Heart left ventricle (tissue), 16 donors: ENCODE results near the gene TBX3. TPM values are rescaled to one million over a fixed set of nuclear protein-coding genes. Genes with fewer than 3 reads are reported as not detected.
A peak's percentile ranks its signal among the peaks of the same experiment; 100 is the strongest.

Source experiments
- ATAC-seq, 4 donors: fragments of 200-7000 bp; cut with Tn5 transposase; one replicate each; pipeline ENCODE4 v1.9.1; 2020 to 2022; ENCODE audit warnings: moderate library complexity in 4 of 4, mild to moderate bottlenecking in 3 of 4, moderate number of reproducible peaks in 1 of 4
- DNase-seq, 5 donors: peaks; one replicate each; pipeline ENCODE4 v3.0.0-alpha.2; 2020
- H3K27ac ChIP-seq, 12 donors: fragments of 200-600 bp; sonication (generic) in 4 of 12; one replicate each; pipeline versions ENCODE4 v1.5.0 to v1.8.0; 2016 to 2022; ENCODE audit warnings: mild to moderate bottlenecking in 2 of 12
- H3K27me3 ChIP-seq, 9 donors: fragments of 200-600 bp; sonication (generic) in 2 of 9; one replicate each; pipeline versions ENCODE4 v1.5.1 to v1.8.0; 2016 to 2022; ENCODE audit warnings: mild to moderate bottlenecking in 3 of 9
- H3K36me3 ChIP-seq, 9 donors: fragments of 200-600 bp; sonication (generic) in 2 of 9; one replicate each; pipeline versions ENCODE4 v1.5.0 to v1.8.0; 2018 to 2022; ENCODE audit warnings: mild to moderate bottlenecking in 2 of 9
- H3K4me1 ChIP-seq, 12 donors: fragments of 200-600 bp; sonication (generic) in 4 of 12; one replicate each; pipeline versions ENCODE4 v1.5.0 to v1.8.0; 2016 to 2022; ENCODE audit warnings: mild to moderate bottlenecking in 3 of 12
- H3K4me3 ChIP-seq, 12 donors: fragments of 200-600 bp; sonication (generic) in 4 of 12; one replicate each; pipeline versions ENCODE4 v1.5.0 to v1.8.0; 2017 to 2022; ENCODE audit warnings: mild to moderate bottlenecking in 9 of 12, moderate library complexity in 4 of 12
- H3K9me3 ChIP-seq, 12 donors: fragments of 200-600 bp; sonication (generic) in 4 of 12; one replicate each; pipeline versions ENCODE4 v1.5.0 to v1.8.0; 2016 to 2022; ENCODE audit warnings: mild to moderate bottlenecking in 1 of 12
- POLR2A ChIP-seq, 2 donors: fragments of 450-650 bp; IDR thresholded peaks; one replicate each; pipeline ENCODE4 v1.6.1; 2017; ENCODE audit warnings: antibody characterized with exemption in 2 of 2, mild to moderate bottlenecking in 2 of 2, moderate library complexity in 2 of 2
- WGBS, 4 donors: extraction: QIAGEN DNeasy Blood & Tissue Kit in 2 of 4; methylation state at CpG; one replicate each; pipeline versions ENCODE4 v1.1.5 to v1.1.7; 2013 to 2018; 5-methylcytosine and 5-hydroxymethylcytosine counted together
- intact Hi-C, 10 donors: fragments of 100-400 bp; cut with DNase I; formaldehyde crosslinking; loops; one replicate each; pipeline versions ENCODE4 v1.11.1 to v1.14.2; 2022
- polyA plus RNA-seq, 2 donors: library from polyadenylated mRNA; stranded (reverse); fragments of 200-250 nt; gene quantifications; one replicate each; pipeline ENCODE4 v1.2.3, GENCODE V29; 2013
- total RNA-seq, 9 donors: library from RNA; depleted of rRNA in 2 of 9; stranded (reverse); fragments of >200 nt in 2 of 9; fragmentation: NEBNext Ultra II Directional in 3 of 9; extraction: Animal tissue kit (Norgen Biotek cat#: 25700) in 3 of 9; gene quantifications; one replicate each; pipeline versions ENCODE4 v1.1.0 to v1.2.4, GENCODE V29; 2016 to 2023
- TF ChIP-seq, protein P1 (sequence below), 12 donors: fragments of 200-600 bp; sonication (generic) in 4 of 12; IDR thresholded peaks; one replicate each; pipeline versions ENCODE4 v1.5.0 to v1.8.0; 2018 to 2022; ENCODE audit warnings: antibody characterized with exemption in 12 of 12, mild to moderate bottlenecking in 5 of 12
- donor health status: ischemic (EF 13 %, LVEDD 7.1; RV severe dilation, severe dysfunction).
- donor health status: healthy with polysubstance abuse.
- donor health status: DM: no; HTN: yes; CAD: no.
- donor health status: DM: no; HTN: no; CAD: no.
- donor health status: ischemic (EF 25% LVEDD 6.9; RV normal size, moderate dysfunction).
- donor health status: ischemic (EF 25% LVEDD 5.7; RV mildly dilated, moderate dysfunction).
- donor health status: healthy.
- donor health status: DM: yes; HTN: yes; CAD: no.
- donor health status: ischemic (EF 35%, LVEDD 5.7; RV mildly dilated, moderate dysfunction).
- donor health status: nonischemic (EF 11% LVEDD 7.7; RV severe dilation, severe dysfunction).
- donor health status: DM: yes; HTN: yes; CAD: no.
- donor health status: PGD.
- donor health status: ischemic (EF 29% LVEDD 5.4; RV normal size, mild dysfunction).
- donor health status: nonischemic (EF 23%, LVEDD 6.1; RV moderate dilation, normal function).

Gene TBX3
- total and polyA plus RNA-seq, 11 donors, result 10.3 to 31.3 (median 15.7) TPM

DNA sequence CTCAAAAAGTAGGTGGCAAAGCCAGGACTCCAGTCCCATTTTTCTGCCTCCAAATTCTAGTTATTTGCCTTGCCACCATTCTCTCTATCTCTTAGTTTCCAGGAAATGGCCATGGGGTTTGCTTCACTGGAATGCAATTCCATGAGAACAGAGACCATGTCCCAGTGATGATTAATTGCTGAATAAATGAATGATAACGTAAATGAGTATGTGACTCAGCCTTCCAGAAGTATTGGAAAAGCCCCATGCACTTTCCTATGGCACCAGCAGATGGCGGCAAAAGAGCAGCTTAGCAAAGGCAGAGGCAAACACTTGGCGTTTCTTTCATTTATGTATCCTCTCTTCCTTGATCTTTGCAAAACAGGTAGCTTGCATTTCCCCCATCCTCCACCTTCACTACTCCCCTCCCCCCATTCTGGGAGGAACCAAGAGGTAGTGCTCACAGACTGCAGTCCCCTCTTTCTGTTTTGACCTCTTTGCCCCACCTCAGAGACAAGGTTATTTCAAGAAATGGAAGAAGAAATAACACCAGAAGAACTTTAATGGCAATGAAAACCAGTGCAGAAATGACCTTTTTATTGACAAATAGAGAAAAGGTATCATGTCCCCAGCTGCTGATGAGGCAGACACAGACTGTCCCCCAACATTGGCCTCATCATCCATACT is 21.3 kb downstream of the TBX3 start:
- peaks cover 24 to 70% (median 37%) of the 10 kb centered on the region in 9 donors for H3K27me3 ChIP-seq
- peak in 3 of 4 donors; percentile 31 to 63 (median 50) for ATAC-seq

DNA sequence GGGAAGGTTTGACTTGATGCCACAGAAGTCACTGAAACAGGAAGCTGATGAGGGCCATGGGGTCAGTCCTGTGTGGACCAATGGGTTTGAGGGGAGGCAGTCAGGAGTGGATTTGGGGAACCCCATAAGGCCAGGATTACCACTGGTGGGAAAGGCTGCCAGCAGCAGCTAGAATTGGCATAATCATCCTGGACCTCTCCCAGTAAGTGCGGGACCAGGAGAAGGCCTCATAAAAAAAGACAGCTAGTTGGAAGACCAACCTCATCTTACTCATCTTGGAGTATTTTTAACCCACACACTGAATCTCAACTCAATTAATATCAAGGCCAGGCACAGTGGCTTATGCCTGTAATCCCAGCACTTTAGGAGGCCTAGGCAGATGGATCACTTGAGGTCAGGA is 22.7 kb downstream of the TBX3 start:
- WGBS, 4 donors, result 60 to 82% (median 75%) methylated on average over 1 of the region's 1 CpG
- DNase-seq, result no peak
- TF ChIP-seq POLR2A (IDR thresholded peaks at IDR 0.05), result no peak
- TF ChIP-seq, protein P1, sequence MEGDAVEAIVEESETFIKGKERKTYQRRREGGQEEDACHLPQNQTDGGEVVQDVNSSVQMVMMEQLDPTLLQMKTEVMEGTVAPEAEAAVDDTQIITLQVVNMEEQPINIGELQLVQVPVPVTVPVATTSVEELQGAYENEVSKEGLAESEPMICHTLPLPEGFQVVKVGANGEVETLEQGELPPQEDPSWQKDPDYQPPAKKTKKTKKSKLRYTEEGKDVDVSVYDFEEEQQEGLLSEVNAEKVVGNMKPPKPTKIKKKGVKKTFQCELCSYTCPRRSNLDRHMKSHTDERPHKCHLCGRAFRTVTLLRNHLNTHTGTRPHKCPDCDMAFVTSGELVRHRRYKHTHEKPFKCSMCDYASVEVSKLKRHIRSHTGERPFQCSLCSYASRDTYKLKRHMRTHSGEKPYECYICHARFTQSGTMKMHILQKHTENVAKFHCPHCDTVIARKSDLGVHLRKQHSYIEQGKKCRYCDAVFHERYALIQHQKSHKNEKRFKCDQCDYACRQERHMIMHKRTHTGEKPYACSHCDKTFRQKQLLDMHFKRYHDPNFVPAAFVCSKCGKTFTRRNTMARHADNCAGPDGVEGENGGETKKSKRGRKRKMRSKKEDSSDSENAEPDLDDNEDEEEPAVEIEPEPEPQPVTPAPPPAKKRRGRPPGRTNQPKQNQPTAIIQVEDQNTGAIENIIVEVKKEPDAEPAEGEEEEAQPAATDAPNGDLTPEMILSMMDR (IDR thresholded peaks at IDR 0.05), result no peak
- intact Hi-C loops, result loop anchor here in 5 of 10 donors (10.0 kb wide), 3 partner anchors 504 to 974 kb away; no protein-coding TSS in a partner anchor
- no peak for ATAC-seq
- Histone ChIP-seq H3K27ac (no peak overlapping the region), H3K4me1 (peaks cover 0 to 17% (median 4%) of the 10 kb centered on the region in 12 donors), H3K27me3 (peaks cover 16 to 70% (median 26%) of the 10 kb centered on the region in 9 donors), H3K4me3 (no peak overlapping the region), H3K36me3 (no peaks in the 10 kb centered on the region), H3K9me3 (no peaks in the 10 kb centered on the region)

More for the DNA sequence above, 21.3 kb downstream of the TBX3 start:
- peak in 4 of 5 donors; percentile 55 to 69 (median 64) for DNase-seq
- Histone ChIP-seq H3K4me1 (peaks cover 0 to 20% (median 4%) of the 10 kb centered on the region in 12 donors), H3K4me3 (no peak overlapping the region), H3K9me3 (no peaks in the 10 kb centered on the region), H3K36me3 (no peaks in the 10 kb centered on the region), H3K27ac (no peak overlapping the region)
- TF ChIP-seq, protein P1 (IDR thresholded peaks at IDR 0.05), result peak; percentile 89 to 96 (median 94)
- no peak for TF ChIP-seq POLR2A (IDR thresholded peaks at IDR 0.05)
- 1 to 5% (median 2%) methylated on average over 3 of the region's 3 CpGs for WGBS, 4 donors
- intact Hi-C loops, result loop anchor here in 9 of 10 donors (1.0 to 10.0 kb wide), 8 partner anchors 502 to 1256 kb away; no protein-coding TSS in a partner anchor

DNA sequence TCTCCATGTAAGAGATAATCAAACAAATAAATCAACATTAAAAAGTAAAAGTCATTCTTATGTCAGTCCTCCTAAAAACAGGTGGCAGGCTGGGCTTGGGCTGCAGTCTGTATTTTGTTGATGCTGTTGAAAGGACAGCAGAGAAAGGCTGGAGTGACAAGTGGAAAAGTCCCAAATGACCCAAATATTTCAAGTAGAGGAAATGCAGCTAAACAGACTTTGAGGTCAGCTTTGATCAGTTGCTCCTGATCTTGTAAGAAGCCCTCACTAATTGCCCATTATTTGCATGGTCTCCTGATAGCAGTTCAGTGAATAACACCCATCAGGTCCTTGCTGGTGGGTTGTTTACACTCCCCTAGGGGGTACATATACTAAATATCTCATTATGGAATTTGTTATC is 24.9 kb downstream of the TBX3 start:
- Histone ChIP-seq H3K9me3 (no peaks in the 10 kb centered on the region), H3K4me1 (no peaks in the 10 kb centered on the region), H3K27ac (no peak overlapping the region), H3K36me3 (no peaks in the 10 kb centered on the region), H3K4me3 (no peak overlapping the region), H3K27me3 (peaks cover 0 to 56% (median 13%) of the 10 kb centered on the region in 9 donors)
- intact Hi-C loops, result no loop called here
- DNase-seq (no peak), ATAC-seq (no peak)
- TF ChIP-seq POLR2A (IDR thresholded peaks at IDR 0.05), result no peak

DNA sequence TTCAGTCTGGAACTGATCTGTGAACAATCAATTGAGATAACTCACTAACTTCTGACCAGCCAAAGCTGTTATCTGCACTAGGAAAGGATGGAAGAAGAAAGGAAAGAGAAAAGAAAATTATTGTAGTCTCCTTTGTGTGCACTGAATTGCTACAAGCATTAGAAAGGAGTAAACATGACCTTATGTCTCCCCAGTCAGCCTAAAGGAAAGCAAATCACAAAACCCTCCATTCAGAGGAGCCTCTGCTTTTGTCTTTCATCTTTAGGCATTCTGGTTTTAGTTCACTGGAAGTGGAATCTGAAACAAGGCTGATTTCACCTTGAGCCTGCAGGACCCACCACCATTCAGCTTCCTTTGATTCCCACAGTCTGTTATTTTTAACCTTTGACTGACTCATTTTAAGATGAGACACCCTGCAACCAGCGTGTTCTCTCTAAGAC is 26.0 kb downstream of the TBX3 start:
- no peak overlapping the region for H3K27ac ChIP-seq
- DNase-seq, result no peak
- intact Hi-C loops, result no loop called here
- peaks cover 0 to 45% (median 8%) of the 10 kb centered on the region in 9 donors for H3K27me3 ChIP-seq
- TF ChIP-seq, protein P1 (IDR thresholded peaks at IDR 0.05), result no peak
- no peak for TF ChIP-seq POLR2A (IDR thresholded peaks at IDR 0.05)
- H3K4me1 ChIP-seq, result no peaks in the 10 kb centered on the region
- 63 to 87% (median 78%) methylated on average over 1 of the region's 1 CpG for WGBS, 4 donors
- ATAC-seq, result no peak
- H3K9me3 ChIP-seq, result no peaks in the 10 kb centered on the region
- H3K36me3 ChIP-seq, result no peaks in the 10 kb centered on the region
- H3K4me3 ChIP-seq, result no peak overlapping the region
